HG03558 (cell line): Measurements from ENCODE around the gene TFDP2.
"Not testable (repeated sequence)": the region's sequence is repeated elsewhere in the genome, so short reads cannot be mapped to it uniquely, and the experiment has no call there.

Source experiments
- ATAC-seq: cut with Tn5 transposase; IDR thresholded peaks from one replicate; pipeline ENCODE4 v1.9.1; 2021; ENCODE audit warnings: moderate number of reproducible peaks; ENCODE audit not compliant: unreplicated experiment; ENCODE audit errors: extremely low read depth

The TFDP2 gene

GRCh38 chr3:141938011-141938500, 211.3 kb downstream of the TFDP2 start:
- no peak for ATAC-seq

- ATAC-seq, result no peak
Measured at GRCh38 chr3:141934354-141934753, 215.0 kb downstream of the TFDP2 start.

GRCh38 chr3:141933421-141934300, 215.7 kb downstream of the TFDP2 start:
- no peak for ATAC-seq

GRCh38 chr3:141930801-141931200, 218.5 kb downstream of the TFDP2 start:
- ATAC-seq, result no peak

- no peak for ATAC-seq
Measured at GRCh38 chr3:141929341-141929995, 219.9 kb downstream of the TFDP2 start.

- ATAC-seq, result no peak
Measured at GRCh38 chr3:141928631-141929270, 220.6 kb downstream of the TFDP2 start.

- no peak for ATAC-seq
Measured at GRCh38 chr3:141926929-141927328, 222.4 kb downstream of the TFDP2 start.

- ATAC-seq, result not testable (repeated sequence)
Measured at GRCh38 chr3:141925677-141926076, 223.7 kb downstream of the TFDP2 start.

- ATAC-seq, result no peak
Measured at GRCh38 chr3:141921316-141921715, 228.0 kb downstream of the TFDP2 start.

- no peak for ATAC-seq
Measured at GRCh38 chr3:141920701-141921100, 228.6 kb downstream of the TFDP2 start.

GRCh38 chr3:141915766-141916165, 233.6 kb downstream of the TFDP2 start:
- ATAC-seq, result no peak

GRCh38 chr3:141915016-141915415, 234.3 kb downstream of the TFDP2 start:
- no peak for ATAC-seq

GRCh38 chr3:141914311-141914710, 235.0 kb downstream of the TFDP2 start:
- ATAC-seq, result no peak

GRCh38 chr3:141913150-141913811, 236.1 kb downstream of the TFDP2 start:
- no peak for ATAC-seq

GRCh38 chr3:141909986-141910385, 239.4 kb downstream of the TFDP2 start:
- not testable (repeated sequence) for ATAC-seq

GRCh38 chr3:141909408-141909807, 239.9 kb downstream of the TFDP2 start:
- no peak for ATAC-seq

GRCh38 chr3:141905129-141905528, 244.2 kb downstream of the TFDP2 start:
- ATAC-seq, result no peak

GRCh38 chr3:141904203-141904602, 245.1 kb downstream of the TFDP2 start:
- no peak for ATAC-seq

GRCh38 chr3:141901914-141902313, 247.4 kb downstream of the TFDP2 start:
- no peak for ATAC-seq

GRCh38 chr3:141900343-141900742, 249.0 kb downstream of the TFDP2 start:
- ATAC-seq, result no peak
